Right lobe of liver (tissue), 6 donors: Measurements from ENCODE around the gene ILDR2. TPM values are rescaled to one million over a fixed set of nuclear protein-coding genes. Genes with fewer than 3 reads are reported as not detected.

Experiments
- ATAC-seq, 4 donors: fragments of 200-7000 bp; cut with Tn5 transposase; one replicate each; pipeline ENCODE4 v1.9.1; 2020; ENCODE audit warnings: mild to moderate bottlenecking in 4 of 4, moderate library complexity in 4 of 4
- DNase-seq, 3 donors: peaks; one replicate each; pipeline ENCODE4 v3.0.0-alpha.2; 2020
- H3K27ac ChIP-seq, 3 donors: fragments of 200-600 bp; one replicate each; pipeline ENCODE4 v1.8.0; 2022
- H3K27me3 ChIP-seq, 2 donors: fragments of 200-600 bp; one replicate each; pipeline ENCODE4 v1.8.0; 2022
- H3K36me3 ChIP-seq, 4 donors: fragments of 200-600 bp; sonication (generic) in 1 of 4; one replicate each; pipeline versions ENCODE4 v1.5.1 to v1.8.0; 2017 to 2022; ENCODE audit warnings: control low read depth in 1 of 4
- H3K4me1 ChIP-seq, 4 donors: fragments of 200-600 bp; sonication (generic) in 1 of 4; one replicate each; pipeline versions ENCODE4 v1.5.1 to v1.8.0; 2017 to 2022; ENCODE audit warnings: control low read depth in 1 of 4
- H3K4me3 ChIP-seq, 3 donors: fragments of 200-600 bp; one replicate each; pipeline ENCODE4 v1.8.0; 2022
- H3K9me3 ChIP-seq, 4 donors: fragments of 200-600 bp; sonication (generic) in 1 of 4; one replicate each; pipeline versions ENCODE4 v1.5.1 to v1.8.0; 2017 to 2022; ENCODE audit warnings: control low read depth in 1 of 4
- POLR2A ChIP-seq: fragments of 450-650 bp; IDR thresholded peaks from one replicate; pipeline ENCODE4 v1.6.1; 2017; ENCODE audit warnings: antibody characterized with exemption, mild to moderate bottlenecking
- WGBS: methylation state at CpG from one replicate; pipeline ENCODE4 v1.1.6; 2018; ENCODE audit warnings: low coverage, low lambda C conversion rate; ENCODE audit not compliant: insufficient coverage; ENCODE audit errors: missing lambda C conversion rate; 5-methylcytosine and 5-hydroxymethylcytosine counted together
- intact Hi-C, 2 donors: fragments of 100-400 bp; cut with DNase I; formaldehyde crosslinking; loops; one replicate each; pipeline versions ENCODE4 v1.11.2 to v1.14.1; 2022
- total RNA-seq, 6 experiments: library from RNA; depleted of rRNA in 2 of 6; stranded (reverse); fragments of >200 nt in 2 of 6; fragmentation: NEBNext Ultra II Directional in 3 of 6; extraction: Animal tissue kit (Norgen Biotek cat#: 25700) in 3 of 6; gene quantifications; one replicate each; pipeline versions ENCODE4 v1.1.0 to v1.2.4, GENCODE V29; 2016 to 2023
- TF ChIP-seq, protein P1 (sequence below), 4 donors: fragments of 200-600 bp in 3 of 4; fragments of 450-650 bp in 1 of 4; IDR thresholded peaks; one replicate each; pipeline versions ENCODE4 v1.5.1 to v1.8.0; 2016 to 2022; ENCODE audit warnings: antibody characterized with exemption in 4 of 4, mild to moderate bottlenecking in 2 of 4
- donor health status: DM: no; HTN: yes; CAD: no.
- donor health status: DM: no; HTN: no; CAD: no.
- donor health status: DM: no; HTN: no; CAD: no.
- donor health status: DM: no; HTN: yes; CAD: no.
- donor health status: DM: no; HTN: yes; CAD: no.

Gene ILDR2
- total RNA-seq, 6 experiments from 2014 or later, result 1.4 to 3.7 (median 2.2) TPM

DNA sequence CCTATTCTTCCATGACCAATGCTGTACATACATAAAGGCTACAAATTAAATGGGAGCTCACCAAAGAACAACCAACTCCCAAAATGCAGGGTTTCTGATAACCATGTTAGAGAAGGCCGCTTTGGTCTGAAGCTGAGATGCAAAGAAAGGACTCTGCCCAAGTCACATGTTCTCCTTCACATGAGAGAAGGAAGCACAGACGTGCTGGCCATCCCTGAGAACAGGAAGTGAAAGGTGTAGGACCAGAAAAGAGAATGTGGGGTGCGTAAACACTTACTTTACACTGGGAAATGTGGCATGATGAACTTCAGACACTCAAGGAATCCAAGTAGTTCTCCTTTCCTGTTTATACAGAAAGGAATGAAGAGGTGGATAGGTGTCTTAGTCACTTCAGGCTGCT is 67.6 kb downstream of the ILDR2 start:
- 53% methylated on average over 3 of the region's 3 CpGs for WGBS
- no peak overlapping the region for H3K27ac ChIP-seq
- intact Hi-C loops, result loop anchor here in 1 of 2 donors (5.0 kb wide), 1 partner anchor 155 kb away; no protein-coding TSS in a partner anchor
- TF ChIP-seq, protein P1, sequence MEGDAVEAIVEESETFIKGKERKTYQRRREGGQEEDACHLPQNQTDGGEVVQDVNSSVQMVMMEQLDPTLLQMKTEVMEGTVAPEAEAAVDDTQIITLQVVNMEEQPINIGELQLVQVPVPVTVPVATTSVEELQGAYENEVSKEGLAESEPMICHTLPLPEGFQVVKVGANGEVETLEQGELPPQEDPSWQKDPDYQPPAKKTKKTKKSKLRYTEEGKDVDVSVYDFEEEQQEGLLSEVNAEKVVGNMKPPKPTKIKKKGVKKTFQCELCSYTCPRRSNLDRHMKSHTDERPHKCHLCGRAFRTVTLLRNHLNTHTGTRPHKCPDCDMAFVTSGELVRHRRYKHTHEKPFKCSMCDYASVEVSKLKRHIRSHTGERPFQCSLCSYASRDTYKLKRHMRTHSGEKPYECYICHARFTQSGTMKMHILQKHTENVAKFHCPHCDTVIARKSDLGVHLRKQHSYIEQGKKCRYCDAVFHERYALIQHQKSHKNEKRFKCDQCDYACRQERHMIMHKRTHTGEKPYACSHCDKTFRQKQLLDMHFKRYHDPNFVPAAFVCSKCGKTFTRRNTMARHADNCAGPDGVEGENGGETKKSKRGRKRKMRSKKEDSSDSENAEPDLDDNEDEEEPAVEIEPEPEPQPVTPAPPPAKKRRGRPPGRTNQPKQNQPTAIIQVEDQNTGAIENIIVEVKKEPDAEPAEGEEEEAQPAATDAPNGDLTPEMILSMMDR (IDR thresholded peaks at IDR 0.05), result no peak
- no peak for TF ChIP-seq POLR2A
- H3K4me3 ChIP-seq, result no peak overlapping the region
- H3K9me3 ChIP-seq, result no peaks in the 10 kb centered on the region
- no peaks in the 10 kb centered on the region for H3K4me1 ChIP-seq
- no peak for ATAC-seq
- no peaks in the 10 kb centered on the region for H3K36me3 ChIP-seq
- no peaks in the 10 kb centered on the region for H3K27me3 ChIP-seq
- DNase-seq, result no peak

DNA sequence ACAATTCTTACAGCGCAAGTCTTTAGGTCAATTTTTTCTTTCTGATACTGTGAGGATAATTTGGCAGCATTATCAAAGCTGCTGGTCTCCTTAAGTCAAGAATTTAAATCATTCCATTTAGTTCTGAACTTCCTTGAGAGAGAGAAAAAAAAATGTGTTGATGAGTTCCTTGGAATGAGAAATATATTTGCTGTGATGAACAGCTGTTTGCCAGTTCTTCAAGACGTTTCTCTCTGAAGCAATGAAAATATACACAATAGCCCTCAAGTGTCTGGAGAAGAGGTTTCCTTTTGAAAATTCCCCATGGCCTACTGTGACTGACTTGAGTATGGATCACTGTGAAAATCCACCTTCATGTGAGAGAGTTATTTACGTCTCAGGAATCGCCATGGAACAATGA is 68.3 kb downstream of the ILDR2 start:
- ATAC-seq, result no peak
- Histone ChIP-seq H3K27ac (no peak overlapping the region), H3K36me3 (no peaks in the 10 kb centered on the region), H3K9me3 (no peaks in the 10 kb centered on the region), H3K27me3 (no peaks in the 10 kb centered on the region), H3K4me1 (no peaks in the 10 kb centered on the region), H3K4me3 (no peak overlapping the region)
- no peak for DNase-seq
- WGBS, result 79% methylated on average over 4 of the region's 4 CpGs
- intact Hi-C loops, result loop anchor here in 1 of 2 donors (5.0 kb wide), 1 partner anchor 155 kb away; no protein-coding TSS in a partner anchor
- no peak for TF ChIP-seq POLR2A

DNA sequence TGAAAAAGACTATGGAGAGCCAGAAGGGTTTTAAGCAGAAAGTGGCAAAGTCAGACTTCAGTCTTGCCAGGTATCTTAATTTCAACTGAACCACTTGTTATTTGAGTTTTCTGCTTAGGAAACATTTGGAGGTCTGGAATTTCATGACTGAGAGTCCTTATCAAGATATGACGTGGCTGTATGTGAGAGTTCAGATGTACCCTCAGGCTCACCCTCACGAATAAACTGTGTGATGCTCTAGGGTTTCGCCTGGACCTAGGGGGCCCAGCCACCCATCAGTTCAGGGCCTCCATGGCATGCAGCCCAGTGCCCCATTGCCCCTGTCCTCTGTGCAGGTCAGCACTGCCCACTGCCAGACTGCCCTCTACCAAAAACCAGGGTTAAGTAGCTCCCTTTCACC is 68.7 kb downstream of the ILDR2 start:
- no peak overlapping the region for H3K27ac ChIP-seq
- no peak overlapping the region for H3K4me3 ChIP-seq
- H3K36me3 ChIP-seq, result no peaks in the 10 kb centered on the region
- ATAC-seq (no peak), DNase-seq (no peak)
- WGBS, result 40% methylated on average over 1 of the region's 3 CpGs
- H3K9me3 ChIP-seq, result no peaks in the 10 kb centered on the region
- H3K27me3 ChIP-seq, result no peaks in the 10 kb centered on the region
- TF ChIP-seq POLR2A, result no peak
- TF ChIP-seq, protein P1 (IDR thresholded peaks at IDR 0.05), result no peak
- no peaks in the 10 kb centered on the region for H3K4me1 ChIP-seq
- intact Hi-C loops, result loop anchor here in 1 of 2 donors (5.0 kb wide), 1 partner anchor 156 kb away; no protein-coding TSS in a partner anchor

DNA sequence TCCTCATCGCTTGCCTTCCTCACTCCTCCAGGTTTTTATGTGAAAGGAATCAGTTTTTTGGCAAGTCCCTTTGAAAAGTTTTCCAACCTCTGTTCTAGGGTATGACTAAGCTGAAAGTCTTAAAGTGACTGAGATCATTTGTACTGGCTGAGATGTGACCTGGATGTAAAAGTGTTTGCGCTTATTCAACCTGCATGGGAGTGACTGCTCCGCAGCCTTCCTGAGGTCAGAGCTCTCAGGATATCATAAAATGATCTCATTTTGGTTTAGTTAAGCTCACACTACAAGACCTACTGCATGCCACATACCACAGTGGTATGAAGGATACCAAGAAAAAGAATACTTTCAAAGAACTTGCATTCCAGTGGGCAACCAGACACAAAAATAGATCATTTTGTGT is 69.4 kb downstream of the ILDR2 start:
- WGBS, result 77% methylated on average over 3 of the region's 3 CpGs
- Histone ChIP-seq H3K9me3 (no peaks in the 10 kb centered on the region), H3K27ac (no peak overlapping the region), H3K4me1 (no peaks in the 10 kb centered on the region), H3K4me3 (no peak overlapping the region), H3K27me3 (no peaks in the 10 kb centered on the region), H3K36me3 (no peaks in the 10 kb centered on the region)
- ATAC-seq (no peak), DNase-seq (no peak)
- intact Hi-C loops, result loop anchor here in 1 of 2 donors (5.0 kb wide), 1 partner anchor 156 kb away; no protein-coding TSS in a partner anchor
- TF ChIP-seq, protein P1 (IDR thresholded peaks at IDR 0.05), result no peak
- no peak for TF ChIP-seq POLR2A

DNA sequence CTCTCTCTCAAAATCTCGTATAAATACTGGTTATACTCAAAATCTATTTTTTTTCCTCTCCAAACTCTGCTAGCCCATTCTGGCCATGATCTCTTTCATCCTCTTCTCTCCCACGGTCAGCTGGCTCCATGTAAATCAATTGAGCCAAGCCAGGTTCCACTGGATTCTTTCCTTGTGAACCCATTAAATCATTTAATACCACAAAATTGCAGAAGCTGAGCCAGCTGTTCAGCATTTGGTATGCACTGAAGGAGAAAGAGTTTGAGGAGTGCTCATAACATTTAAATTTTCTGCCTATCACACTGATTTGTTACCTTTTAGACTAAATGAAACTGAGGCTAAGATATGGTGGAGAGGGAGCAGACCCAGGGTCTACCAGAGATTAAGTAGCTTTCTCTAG is 70.2 kb downstream of the ILDR2 start:
- H3K36me3 ChIP-seq, result no peaks in the 10 kb centered on the region
- H3K27me3 ChIP-seq, result no peaks in the 10 kb centered on the region
- 51% methylated on average over 2 of the region's 2 CpGs for WGBS
- no peak overlapping the region for H3K27ac ChIP-seq
- no peaks in the 10 kb centered on the region for H3K9me3 ChIP-seq
- no peaks in the 10 kb centered on the region for H3K4me1 ChIP-seq
- no peak for ATAC-seq
- no peak for DNase-seq
- no peak for TF ChIP-seq POLR2A
- TF ChIP-seq, protein P1 (IDR thresholded peaks at IDR 0.05), result no peak
- intact Hi-C loops, result loop anchor here in 1 of 2 donors (5.0 kb wide), 1 partner anchor 157 kb away; no protein-coding TSS in a partner anchor
- H3K4me3 ChIP-seq, result no peak overlapping the region
